ENCODE data around the gene DLGAP1. TPM values are rescaled to one million over a fixed set of nuclear protein-coding genes. Genes with fewer than 3 reads are reported as not detected.

The DLGAP1 gene
- total and polyA plus RNA-seq, 2 donors, result 0.24 to 0.41 TPM

- no peak overlapping the region for H3K27ac ChIP-seq (ENCODE audit: low read depth in 1 of 2, low read length in 1 of 2)
- no peak for DNase-seq (ENCODE audit: low read depth in 6 of 9, low spot score in 9 of 9)
- no peaks in the 10 kb centered on the region for H3K4me1 ChIP-seq (ENCODE audit: control insufficient read depth in 2 of 2, insufficient read depth in 2 of 2, low read length in 2 of 2)
- H3K36me3 ChIP-seq (ENCODE audit: control insufficient read depth in 2 of 2, insufficient read depth in 2 of 2, low read length in 1 of 2), result no peaks in the 10 kb centered on the region
- H3K27me3 ChIP-seq (ENCODE audit: control insufficient read depth in 2 of 2, insufficient read depth in 1 of 2, low read length in 1 of 2), result no peaks in the 10 kb centered on the region
- H3K4me3 ChIP-seq (ENCODE audit: low read length in 2 of 2), result no peak overlapping the region
- H3K9me3 ChIP-seq (ENCODE audit: control insufficient read depth in 2 of 2, insufficient read depth in 1 of 2, low read length in 1 of 2), result no peaks in the 10 kb centered on the region
- 63% methylated on average over 2 of the region's 2 CpGs for WGBS
Observed at GRCh38 chr18:4441098-4441497, 14.0 kb downstream of the DLGAP1 start.

GRCh38 chr18:4438938-4439337 is 16.2 kb downstream of the DLGAP1 start:
- no peak for DNase-seq (ENCODE audit: low read depth in 6 of 9, low spot score in 9 of 9)
- no peak overlapping the region for H3K4me3 ChIP-seq (ENCODE audit: low read length in 2 of 2)
- no peaks in the 10 kb centered on the region for H3K4me1 ChIP-seq (ENCODE audit: control insufficient read depth in 2 of 2, insufficient read depth in 2 of 2, low read length in 2 of 2)
- H3K36me3 ChIP-seq (ENCODE audit: control insufficient read depth in 2 of 2, insufficient read depth in 2 of 2, low read length in 1 of 2), result no peaks in the 10 kb centered on the region
- WGBS, result 69% methylated on average over 5 of the region's 5 CpGs
- H3K9me3 ChIP-seq (ENCODE audit: control insufficient read depth in 2 of 2, insufficient read depth in 1 of 2, low read length in 1 of 2), result no peaks in the 10 kb centered on the region
- no peak overlapping the region for H3K27ac ChIP-seq (ENCODE audit: low read depth in 1 of 2, low read length in 1 of 2)
- H3K27me3 ChIP-seq (ENCODE audit: control insufficient read depth in 2 of 2, insufficient read depth in 1 of 2, low read length in 1 of 2), result no peaks in the 10 kb centered on the region

DNA sequence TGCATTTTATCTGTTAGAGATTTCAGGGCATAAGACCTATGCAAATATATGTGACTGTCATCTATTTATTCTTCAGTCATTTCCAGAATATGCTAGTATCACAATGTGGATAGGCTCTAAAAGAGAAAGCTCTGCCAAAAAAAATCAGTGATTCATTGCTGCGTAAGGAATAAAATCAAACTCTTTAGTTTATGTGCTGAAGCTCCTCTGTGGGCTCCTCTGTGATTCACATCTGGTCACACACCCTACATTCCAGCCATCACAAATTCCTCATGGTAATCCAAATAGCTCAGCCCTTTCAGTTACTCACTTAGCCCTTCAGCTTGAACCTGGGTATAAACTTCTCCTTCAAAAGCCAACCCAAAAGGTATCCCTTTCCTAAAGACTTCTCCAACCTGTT is 21.4 kb downstream of the DLGAP1 start:
- H3K27me3 ChIP-seq (ENCODE audit: control insufficient read depth in 2 of 2, insufficient read depth in 1 of 2, low read length in 1 of 2), result no peaks in the 10 kb centered on the region
- no peak for DNase-seq (ENCODE audit: low read depth in 6 of 9, low spot score in 9 of 9)
- no peak overlapping the region for H3K27ac ChIP-seq (ENCODE audit: low read depth in 1 of 2, low read length in 1 of 2)
- H3K36me3 ChIP-seq (ENCODE audit: control insufficient read depth in 2 of 2, insufficient read depth in 2 of 2, low read length in 1 of 2), result no peaks in the 10 kb centered on the region
- WGBS, result 100% methylated on average over 1 of the region's 1 CpG
- no peaks in the 10 kb centered on the region for H3K9me3 ChIP-seq (ENCODE audit: control insufficient read depth in 2 of 2, insufficient read depth in 1 of 2, low read length in 1 of 2)
- no peak overlapping the region for H3K4me3 ChIP-seq (ENCODE audit: low read length in 2 of 2)
- H3K4me1 ChIP-seq (ENCODE audit: control insufficient read depth in 2 of 2, insufficient read depth in 2 of 2, low read length in 2 of 2), result no peaks in the 10 kb centered on the region

GRCh38 chr18:4430836-4431235 is 24.3 kb downstream of the DLGAP1 start:
- no peaks in the 10 kb centered on the region for H3K9me3 ChIP-seq (ENCODE audit: control insufficient read depth in 2 of 2, insufficient read depth in 1 of 2, low read length in 1 of 2)
- H3K36me3 ChIP-seq (ENCODE audit: control insufficient read depth in 2 of 2, insufficient read depth in 2 of 2, low read length in 1 of 2), result no peaks in the 10 kb centered on the region
- no peak overlapping the region for H3K4me3 ChIP-seq (ENCODE audit: low read length in 2 of 2)
- H3K4me1 ChIP-seq (ENCODE audit: control insufficient read depth in 2 of 2, insufficient read depth in 2 of 2, low read length in 2 of 2), result no peaks in the 10 kb centered on the region
- 80% methylated on average over 5 of the region's 5 CpGs for WGBS
- H3K27ac ChIP-seq (ENCODE audit: low read depth in 1 of 2, low read length in 1 of 2), result no peak overlapping the region
- no peaks in the 10 kb centered on the region for H3K27me3 ChIP-seq (ENCODE audit: control insufficient read depth in 2 of 2, insufficient read depth in 1 of 2, low read length in 1 of 2)
- DNase-seq (ENCODE audit: low read depth in 6 of 9, low spot score in 9 of 9), result no peak

DNA sequence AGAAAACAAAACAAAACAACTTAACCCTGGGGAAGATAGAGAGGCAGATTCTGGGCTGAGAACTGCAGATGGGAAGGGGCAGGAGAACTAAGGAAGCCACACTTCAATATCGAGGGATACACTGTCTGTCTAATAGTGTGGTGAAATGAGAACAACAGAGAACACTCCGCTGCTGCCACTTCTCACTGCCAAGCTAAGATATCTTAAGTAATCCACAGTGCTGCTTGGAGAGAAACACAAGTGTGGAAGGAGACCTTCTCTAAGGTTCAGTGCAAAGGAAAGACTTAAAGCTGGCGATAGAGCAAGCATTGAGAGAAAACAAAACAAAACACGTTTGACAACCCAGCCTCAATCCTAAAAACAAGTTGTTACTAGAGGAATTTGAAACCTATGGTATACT is 37.4 kb downstream of the DLGAP1 start:
- H3K36me3 ChIP-seq (ENCODE audit: control insufficient read depth in 2 of 2, insufficient read depth in 2 of 2, low read length in 1 of 2), result no peaks in the 10 kb centered on the region
- no peak for DNase-seq (ENCODE audit: low read depth in 6 of 9, low spot score in 9 of 9)
- no peak overlapping the region for H3K27ac ChIP-seq (ENCODE audit: low read depth in 1 of 2, low read length in 1 of 2)
- WGBS, result 77% methylated on average over 4 of the region's 4 CpGs
- H3K4me3 ChIP-seq (ENCODE audit: low read length in 2 of 2), result no peak overlapping the region
- H3K27me3 ChIP-seq (ENCODE audit: control insufficient read depth in 2 of 2, insufficient read depth in 1 of 2, low read length in 1 of 2), result no peaks in the 10 kb centered on the region
- no peaks in the 10 kb centered on the region for H3K4me1 ChIP-seq (ENCODE audit: control insufficient read depth in 2 of 2, insufficient read depth in 2 of 2, low read length in 2 of 2)
- no peaks in the 10 kb centered on the region for H3K9me3 ChIP-seq (ENCODE audit: control insufficient read depth in 2 of 2, insufficient read depth in 1 of 2, low read length in 1 of 2)

- WGBS, result 97% methylated on average over 1 of the region's 1 CpG
- Histone ChIP-seq H3K27me3 (ENCODE audit: control insufficient read depth in 2 of 2, insufficient read depth in 1 of 2, low read length in 1 of 2) (no peaks in the 10 kb centered on the region), H3K27ac (ENCODE audit: low read depth in 1 of 2, low read length in 1 of 2) (no peak overlapping the region), H3K4me1 (ENCODE audit: control insufficient read depth in 2 of 2, insufficient read depth in 2 of 2, low read length in 2 of 2) (no peaks in the 10 kb centered on the region), H3K36me3 (ENCODE audit: control insufficient read depth in 2 of 2, insufficient read depth in 2 of 2, low read length in 1 of 2) (no peaks in the 10 kb centered on the region), H3K4me3 (ENCODE audit: low read length in 2 of 2) (no peak overlapping the region), H3K9me3 (ENCODE audit: control insufficient read depth in 2 of 2, insufficient read depth in 1 of 2, low read length in 1 of 2) (no peaks in the 10 kb centered on the region)
- DNase-seq (ENCODE audit: low read depth in 6 of 9, low spot score in 9 of 9), result no peak
Observed at GRCh38 chr18:4416976-4417375, 38.1 kb downstream of the DLGAP1 start.

GRCh38 chr18:4412286-4412685 is 42.8 kb downstream of the DLGAP1 start:
- H3K27me3 ChIP-seq (ENCODE audit: control insufficient read depth in 2 of 2, insufficient read depth in 1 of 2, low read length in 1 of 2), result no peaks in the 10 kb centered on the region
- H3K9me3 ChIP-seq (ENCODE audit: control insufficient read depth in 2 of 2, insufficient read depth in 1 of 2, low read length in 1 of 2), result no peaks in the 10 kb centered on the region
- DNase-seq (ENCODE audit: low read depth in 6 of 9, low spot score in 9 of 9), result no peak
- no peak overlapping the region for H3K4me3 ChIP-seq (ENCODE audit: low read length in 2 of 2)
- no peaks in the 10 kb centered on the region for H3K36me3 ChIP-seq (ENCODE audit: control insufficient read depth in 2 of 2, insufficient read depth in 2 of 2, low read length in 1 of 2)
- H3K27ac ChIP-seq (ENCODE audit: low read depth in 1 of 2, low read length in 1 of 2), result no peak overlapping the region
- no peaks in the 10 kb centered on the region for H3K4me1 ChIP-seq (ENCODE audit: control insufficient read depth in 2 of 2, insufficient read depth in 2 of 2, low read length in 2 of 2)

- Histone ChIP-seq H3K4me1 (ENCODE audit: control insufficient read depth in 2 of 2, insufficient read depth in 2 of 2, low read length in 2 of 2) (no peaks in the 10 kb centered on the region), H3K27ac (ENCODE audit: low read depth in 1 of 2, low read length in 1 of 2) (no peak overlapping the region), H3K9me3 (ENCODE audit: control insufficient read depth in 2 of 2, insufficient read depth in 1 of 2, low read length in 1 of 2) (no peaks in the 10 kb centered on the region), H3K4me3 (ENCODE audit: low read length in 2 of 2) (no peak overlapping the region), H3K36me3 (ENCODE audit: control insufficient read depth in 2 of 2, insufficient read depth in 2 of 2, low read length in 1 of 2) (no peaks in the 10 kb centered on the region), H3K27me3 (ENCODE audit: control insufficient read depth in 2 of 2, insufficient read depth in 1 of 2, low read length in 1 of 2) (no peaks in the 10 kb centered on the region)
- WGBS, result 52% methylated on average over 1 of the region's 1 CpG
- DNase-seq (ENCODE audit: low read depth in 6 of 9, low spot score in 9 of 9), result no peak
Observed at GRCh38 chr18:4406856-4407255, 48.3 kb downstream of the DLGAP1 start.

DNA sequence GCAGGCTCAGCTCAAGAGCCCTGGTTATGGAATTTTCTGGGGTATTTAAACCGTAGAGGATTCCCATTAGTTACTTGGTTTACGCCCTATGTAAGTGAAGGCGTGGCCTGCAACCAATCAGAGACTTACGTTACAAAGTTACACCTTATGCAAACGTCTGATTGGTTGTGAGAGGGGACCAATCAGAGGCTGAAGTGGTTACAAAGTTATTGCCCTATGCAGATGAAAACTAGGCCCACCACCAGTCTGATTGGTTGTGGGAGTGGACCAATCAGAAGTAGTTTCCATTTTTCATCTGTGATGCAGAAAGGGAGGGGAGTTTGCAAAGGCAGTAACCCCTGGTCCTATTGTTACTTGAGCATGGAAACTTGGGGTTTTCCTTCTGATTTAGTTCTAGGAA is 49.1 kb downstream of the DLGAP1 start:
- Histone ChIP-seq H3K4me3 (ENCODE audit: low read length in 2 of 2) (no peak overlapping the region), H3K27me3 (ENCODE audit: control insufficient read depth in 2 of 2, insufficient read depth in 1 of 2, low read length in 1 of 2) (no peaks in the 10 kb centered on the region), H3K27ac (ENCODE audit: low read depth in 1 of 2, low read length in 1 of 2) (no peak overlapping the region), H3K4me1 (ENCODE audit: control insufficient read depth in 2 of 2, insufficient read depth in 2 of 2, low read length in 2 of 2) (no peaks in the 10 kb centered on the region), H3K9me3 (ENCODE audit: control insufficient read depth in 2 of 2, insufficient read depth in 1 of 2, low read length in 1 of 2) (no peaks in the 10 kb centered on the region), H3K36me3 (ENCODE audit: control insufficient read depth in 2 of 2, insufficient read depth in 2 of 2, low read length in 1 of 2) (no peaks in the 10 kb centered on the region)
- no peak for DNase-seq (ENCODE audit: low read depth in 6 of 9, low spot score in 9 of 9)
- 90% methylated on average over 5 of the region's 5 CpGs for WGBS

DNA sequence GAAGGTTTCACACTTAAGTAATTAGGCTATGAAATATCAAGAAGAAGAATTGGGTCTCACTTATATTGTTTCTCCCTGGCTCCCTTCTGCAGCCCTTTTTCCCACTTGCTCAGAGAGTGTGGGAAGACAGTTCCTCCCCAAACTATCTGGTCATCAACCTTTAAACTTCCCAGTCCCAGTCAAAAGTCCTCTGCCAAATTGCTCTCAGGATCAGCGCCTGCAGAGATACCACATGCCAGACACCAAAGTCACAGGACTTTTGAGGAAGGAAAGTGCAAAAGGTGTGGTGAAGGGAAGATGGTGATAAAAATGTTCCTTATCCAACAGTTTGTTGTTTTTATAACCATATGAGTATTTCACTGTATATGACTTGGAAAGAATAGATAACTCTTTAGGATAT is 51.3 kb downstream of the DLGAP1 start:
- Histone ChIP-seq H3K9me3 (ENCODE audit: control insufficient read depth in 2 of 2, insufficient read depth in 1 of 2, low read length in 1 of 2) (no peaks in the 10 kb centered on the region), H3K4me1 (ENCODE audit: control insufficient read depth in 2 of 2, insufficient read depth in 2 of 2, low read length in 2 of 2) (no peaks in the 10 kb centered on the region), H3K27me3 (ENCODE audit: control insufficient read depth in 2 of 2, insufficient read depth in 1 of 2, low read length in 1 of 2) (no peaks in the 10 kb centered on the region), H3K4me3 (ENCODE audit: low read length in 2 of 2) (no peak overlapping the region), H3K27ac (ENCODE audit: low read depth in 1 of 2, low read length in 1 of 2) (no peak overlapping the region), H3K36me3 (ENCODE audit: control insufficient read depth in 2 of 2, insufficient read depth in 2 of 2, low read length in 1 of 2) (no peaks in the 10 kb centered on the region)
- 62% methylated on average over 1 of the region's 1 CpG for WGBS
- DNase-seq (ENCODE audit: low read depth in 6 of 9, low spot score in 9 of 9), result no peak

Data from thymus (tissue), 11 donors.